HepG2 (cell line): ENCODE measurements around the gene SMIM45.
A peak's percentile ranks its signal among the peaks of the same experiment; 100 is the strongest.

Experiments used
- ATAC-seq: fragments of 200-7000 bp; cut with Tn5 transposase; 3 replicates; pipeline ENCODE4 v1.9.1; 2020; ENCODE audit warnings: mild to moderate bottlenecking, moderate library complexity
- BruUV-seq: library from RNA; stranded (reverse); fragments of 400-500 nt; replicated peaks from 2 replicates; lab custom pipeline; 2021; lab: Mats Ljungman, UMichigan
- CTCF ChIA-PET: fragments of 300-600 bp; formaldehyde crosslinking; extraction: SDS; loops from one replicate; lab custom pipeline; 2021; ENCODE audit warnings: low total read pairs, inconsistent platforms, low intra/inter-chr PET ratio; lab: Yijun Ruan, JAX
- POLR2A ChIA-PET: fragments of 350-600 bp; sonication (Branson Sonifier 250); formaldehyde crosslinking; loops from one replicate; lab custom pipeline; 2020; ENCODE audit warnings: antibody characterized with exemption, inconsistent platforms; lab: Yijun Ruan, JAX
- DNase-seq: peaks from one replicate; pipeline ENCODE4 v3.0.0-alpha.2; 2015; ENCODE audit warnings: low spot score
- FAIRE-seq: peaks from 3 replicates; lab custom pipeline; 2011; peaks lifted over from hg19 to GRCh38; lab: Jason Lieb, UNC
- H2AFZ ChIP-seq: one replicate; pipeline ENCODE4 v1.6.1; 2011; ENCODE audit warnings: low read length, inconsistent platforms
- H3K27ac ChIP-seq: fragments of 300-600 bp; 3 replicates; pipeline ENCODE4 v1.8.0; 2011; ENCODE audit warnings: mixed run types, mild to moderate bottlenecking, mixed read lengths, low read length, inconsistent platforms; ENCODE audit not compliant: insufficient read depth; ENCODE audit errors: extremely low read length
- H3K27me3 ChIP-seq, 2 experiments: fragments of 200-600 bp in 1 of 2; 2 replicates in 1 of 2; 3 replicates in 1 of 2; pipeline versions ENCODE4 v1.6.0 to v1.8.0; 2011; ENCODE audit warnings: low read length in 2 of 2, mild to moderate bottlenecking in 2 of 2, moderate library complexity in 2 of 2, inconsistent platforms in 1 of 2; ENCODE audit not compliant: insufficient read depth in 2 of 2, control insufficient read depth in 1 of 2
- H3K36me3 ChIP-seq, 2 experiments: fragments of 200-600 bp in 1 of 2; replicated peaks in 1 of 2; 2 replicates in 1 of 2; 3 replicates in 1 of 2; pipeline versions ENCODE4 v1.5.1 to v1.8.0; 2011; ENCODE audit warnings: low read length in 2 of 2, inconsistent platforms in 1 of 2; ENCODE audit not compliant: insufficient read depth in 2 of 2, control insufficient read depth in 1 of 2
- H3K4me1 ChIP-seq: 2 replicates; pipeline ENCODE4 v1.5.1; 2012; ENCODE audit warnings: low read length, inconsistent platforms; ENCODE audit not compliant: insufficient read depth
- H3K4me2 ChIP-seq: 2 replicates; pipeline ENCODE4 v1.6.0; 2011; ENCODE audit warnings: low read depth, low read length, inconsistent platforms
- H3K4me3 ChIP-seq, 3 experiments: fragments of 200-600 bp in 1 of 3; sonication (generic), shearing (Covaris generic) in 1 of 3; replicated peaks in 1 of 3; 2 replicates each; pipeline ENCODE4 v1.5.1; 2011 to 2016; ENCODE audit warnings: low read length in 3 of 3, inconsistent platforms in 2 of 3, low read depth in 2 of 3, mild to moderate bottlenecking in 2 of 3, control low read depth in 1 of 3, mixed read lengths in 1 of 3; ENCODE audit not compliant: insufficient read depth in 1 of 3
- H3K79me2 ChIP-seq: one replicate; pipeline ENCODE4 v1.6.1; 2011; ENCODE audit warnings: low read length, inconsistent platforms; ENCODE audit not compliant: insufficient read depth
- H3K9ac ChIP-seq: 2 replicates; pipeline ENCODE4 v1.6.0; 2011; ENCODE audit warnings: mild to moderate bottlenecking, low read depth, low read length, inconsistent platforms; ENCODE audit not compliant: insufficient read depth
- H3K9me3 ChIP-seq: 2 replicates; pipeline ENCODE4 v1.5.1; 2012; ENCODE audit warnings: mild to moderate bottlenecking, low read length
- H4K20me1 ChIP-seq: 2 replicates; pipeline ENCODE4 v1.6.0; 2011; ENCODE audit warnings: inconsistent platforms, mild to moderate bottlenecking, low read length, moderate library complexity; ENCODE audit not compliant: insufficient read depth
- JUN ChIP-seq: sonication (generic); formaldehyde crosslinking; IDR thresholded peaks from 2 replicates; pipeline ENCODE4 v1.4.0; 2020; ENCODE audit warnings: mild to moderate bottlenecking, missing genetic modification reagents
- RBM22 ChIP-seq: fragments of 200-400 bp; formaldehyde crosslinking; optimal IDR thresholded peaks from 2 replicates; pipeline ENCODE3; 2017; ENCODE audit warnings: mild to moderate bottlenecking, low read length, moderate library complexity
- SMAD1 ChIP-seq: sonication (generic); formaldehyde crosslinking; IDR thresholded peaks from 2 replicates; pipeline ENCODE4 v1.4.0; 2020; ENCODE audit warnings: missing genetic modification reagents, low read depth, mild to moderate bottlenecking, borderline replicate concordance
- SMARCE1 ChIP-seq: fragments of 450-650 bp; IDR thresholded peaks from 2 replicates; pipeline ENCODE4 v1.6.1; 2017; ENCODE audit warnings: borderline replicate concordance
- ZNF17 ChIP-seq: sonication (generic); formaldehyde crosslinking; IDR thresholded peaks from 2 replicates; pipeline ENCODE4 v1.5.0; 2020; ENCODE audit warnings: mild to moderate bottlenecking, missing genetic modification reagents
- ZNF354B ChIP-seq: sonication (generic); formaldehyde crosslinking; IDR thresholded peaks from 2 replicates; pipeline ENCODE4 v1.8.0; 2022; ENCODE audit warnings: mild to moderate bottlenecking, missing genetic modification reagents
- ZNF724P ChIP-seq: sonication (generic); formaldehyde crosslinking; IDR thresholded peaks from 2 replicates; pipeline ENCODE4 v1.8.0; 2022; ENCODE audit warnings: missing genetic modification reagents, borderline replicate concordance
- ZNF772 ChIP-seq: sonication (generic); formaldehyde crosslinking; IDR thresholded peaks from 2 replicates; pipeline ENCODE4 v1.5.0; 2020; ENCODE audit warnings: mild to moderate bottlenecking, missing genetic modification reagents
- ZNF782 ChIP-seq: sonication (generic); formaldehyde crosslinking; IDR thresholded peaks from 2 replicates; pipeline ENCODE4 v1.4.0; 2020; ENCODE audit warnings: missing genetic modification reagents, mild to moderate bottlenecking, borderline replicate concordance
- WGBS: methylation state at CpG from one replicate; pipeline ENCODE4 v1.1.6; 2017; ENCODE audit warnings: low lambda C conversion rate; 5-methylcytosine and 5-hydroxymethylcytosine counted together
- in situ Hi-C: cut with HindIII; loops from 2 replicates; pipeline ENCODE4 v1.10.0; 2017; ENCODE audit warnings: low pct_unique_long_range_greater_than_20kb; ENCODE audit not compliant: extremely low pct_ligation_motif_present
- intact Hi-C: fragments of 100-400 bp; cut with micrococcal nuclease; formaldehyde crosslinking; loops from one replicate; pipeline ENCODE4 v1.10.0; 2022; ENCODE audit not compliant: unreplicated experiment
- TF ChIP-seq, protein P1 (sequence below): sonication (generic); formaldehyde crosslinking; IDR thresholded peaks from 2 replicates; pipeline ENCODE4 v1.5.0; 2020; ENCODE audit warnings: missing genetic modification reagents, mild to moderate bottlenecking, borderline replicate concordance
- TF ChIP-seq, protein P2 (sequence below): IDR thresholded peaks from 2 replicates; pipeline ENCODE4 v1.6.1; 2016; ENCODE audit warnings: missing genetic modification reagents, missing compliant biosample characterization
- TF ChIP-seq, protein P3 (sequence below): sonication (generic); formaldehyde crosslinking; IDR thresholded peaks from 2 replicates; pipeline ENCODE4 v1.9.0; 2021; ENCODE audit warnings: missing genetic modification reagents, mild to moderate bottlenecking, borderline replicate concordance
- TF ChIP-seq, protein P4 (sequence below): sonication (generic); formaldehyde crosslinking; IDR thresholded peaks from 2 replicates; pipeline ENCODE4 v1.4.0; 2020; ENCODE audit warnings: missing genetic modification reagents
- TF ChIP-seq, protein P5 (sequence below), 2 experiments: sonication (generic) in 1 of 2; formaldehyde crosslinking in 1 of 2; IDR thresholded peaks; 2 replicates each; pipeline versions ENCODE4 v1.4.0 to v1.6.1; 2016 to 2020; ENCODE audit warnings: borderline replicate concordance in 1 of 2, low read depth in 1 of 2, mild to moderate bottlenecking in 1 of 2, missing genetic modification reagents in 1 of 2

SMIM45 gene

DNA sequence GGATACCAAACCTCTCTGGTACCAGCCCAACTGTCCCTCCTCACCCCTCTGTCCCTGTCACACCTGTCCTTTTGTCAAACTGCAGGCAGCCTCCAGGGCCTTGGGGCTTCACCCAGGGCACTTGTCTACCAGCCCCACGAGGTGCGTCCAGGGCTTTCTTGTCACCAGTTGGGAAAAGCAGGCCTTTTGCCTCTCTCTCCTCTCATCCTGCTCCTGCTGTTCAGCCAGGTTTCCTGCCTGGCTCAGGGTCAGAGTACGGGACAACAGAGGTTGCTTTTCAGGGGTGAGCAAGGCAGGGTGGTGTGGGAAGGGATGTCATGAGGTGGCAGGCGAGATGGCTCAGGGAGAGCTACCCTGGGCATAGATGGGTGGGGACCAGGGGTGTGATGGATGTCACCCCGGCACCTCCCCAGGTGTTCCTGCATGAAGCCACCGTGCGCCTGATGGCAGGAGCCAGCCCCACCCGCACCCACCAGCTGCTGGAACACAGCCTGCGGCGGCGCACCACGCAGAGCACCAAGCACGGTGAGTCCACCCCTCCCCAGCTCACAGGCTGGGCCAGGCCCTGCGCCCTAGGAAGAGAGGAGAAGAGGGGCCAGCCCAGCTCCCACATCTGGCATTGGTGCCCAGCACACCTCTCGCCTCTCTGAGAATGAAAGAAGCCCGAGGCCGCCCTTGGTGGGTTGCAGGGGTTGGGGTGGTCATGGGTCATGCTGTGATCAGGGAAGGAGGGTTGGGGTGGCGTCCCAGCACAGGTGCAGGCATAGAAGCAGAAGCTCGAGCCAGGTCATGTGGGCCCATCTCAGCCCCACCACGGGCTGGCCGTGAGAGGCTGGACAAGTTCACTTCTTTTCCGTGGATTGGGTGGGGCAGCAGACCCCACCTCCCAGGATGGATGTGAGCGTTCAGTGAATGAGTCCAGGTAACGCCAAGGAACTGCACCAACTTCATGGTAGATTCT, 47.2 kb upstream of the SMIM45 start:
- Histone ChIP-seq H3K4me1 (no peaks in the 10 kb centered on the region), H3K4me3 (no peak overlapping the region), H2AFZ (no peak overlapping the region), H3K9ac (no peak overlapping the region), H3K9me3 (no peaks in the 10 kb centered on the region), H3K79me2 (no peaks in the 10 kb centered on the region), H3K27ac (no peak overlapping the region), H3K27me3 (peaks cover 0 to 7% of the 10 kb centered on the region in 2 experiments; a peak in 2 of 5 replicates), H4K20me1 (peaks cover 29% of the 10 kb centered on the region), H3K36me3 (peaks cover 26 to 53% of the 10 kb centered on the region in 2 experiments), H3K4me2 (no peak overlapping the region)
- FAIRE-seq, result no peak
- BruUV-seq, result no TSS peak
- WGBS, result 97% methylated on average over 11 of the region's 24 CpGs
- CTCF ChIA-PET, result no interaction called here
- no peak for ATAC-seq
- DNase-seq, result no peak
- in situ Hi-C loops (no loop called here), intact Hi-C loops (no loop called here)
- POLR2A ChIA-PET, result no interaction called here
- TF ChIP-seq ZNF17 (CRISPR knock-in tag) (no peak), ZNF354B (CRISPR knock-in tag) (no peak), ZNF772 (CRISPR knock-in tag) (no peak), ZNF724P (CRISPR knock-in tag) (no peak), SMAD1 (CRISPR knock-in tag) (no peak), RBM22 (peak; percentile 74), JUN (CRISPR knock-in tag) (no peak), ZNF782 (CRISPR knock-in tag) (no peak), SMARCE1 (no peak)
- TF ChIP-seq, protein P1, sequence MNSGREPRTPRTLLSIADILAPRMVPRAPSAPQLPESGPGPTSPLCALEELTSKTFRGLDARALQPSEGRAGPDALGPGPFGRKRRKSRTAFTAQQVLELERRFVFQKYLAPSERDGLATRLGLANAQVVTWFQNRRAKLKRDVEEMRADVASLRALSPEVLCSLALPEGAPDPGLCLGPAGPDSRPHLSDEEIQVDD (CRISPR knock-in tag), result no peak
- TF ChIP-seq, protein P2, sequence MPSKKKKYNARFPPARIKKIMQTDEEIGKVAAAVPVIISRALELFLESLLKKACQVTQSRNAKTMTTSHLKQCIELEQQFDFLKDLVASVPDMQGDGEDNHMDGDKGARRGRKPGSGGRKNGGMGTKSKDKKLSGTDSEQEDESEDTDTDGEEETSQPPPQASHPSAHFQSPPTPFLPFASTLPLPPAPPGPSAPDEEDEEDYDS, result no peak
- TF ChIP-seq, protein P3, sequence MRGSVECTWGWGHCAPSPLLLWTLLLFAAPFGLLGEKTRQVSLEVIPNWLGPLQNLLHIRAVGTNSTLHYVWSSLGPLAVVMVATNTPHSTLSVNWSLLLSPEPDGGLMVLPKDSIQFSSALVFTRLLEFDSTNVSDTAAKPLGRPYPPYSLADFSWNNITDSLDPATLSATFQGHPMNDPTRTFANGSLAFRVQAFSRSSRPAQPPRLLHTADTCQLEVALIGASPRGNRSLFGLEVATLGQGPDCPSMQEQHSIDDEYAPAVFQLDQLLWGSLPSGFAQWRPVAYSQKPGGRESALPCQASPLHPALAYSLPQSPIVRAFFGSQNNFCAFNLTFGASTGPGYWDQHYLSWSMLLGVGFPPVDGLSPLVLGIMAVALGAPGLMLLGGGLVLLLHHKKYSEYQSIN, result no peak
- TF ChIP-seq, protein P4, sequence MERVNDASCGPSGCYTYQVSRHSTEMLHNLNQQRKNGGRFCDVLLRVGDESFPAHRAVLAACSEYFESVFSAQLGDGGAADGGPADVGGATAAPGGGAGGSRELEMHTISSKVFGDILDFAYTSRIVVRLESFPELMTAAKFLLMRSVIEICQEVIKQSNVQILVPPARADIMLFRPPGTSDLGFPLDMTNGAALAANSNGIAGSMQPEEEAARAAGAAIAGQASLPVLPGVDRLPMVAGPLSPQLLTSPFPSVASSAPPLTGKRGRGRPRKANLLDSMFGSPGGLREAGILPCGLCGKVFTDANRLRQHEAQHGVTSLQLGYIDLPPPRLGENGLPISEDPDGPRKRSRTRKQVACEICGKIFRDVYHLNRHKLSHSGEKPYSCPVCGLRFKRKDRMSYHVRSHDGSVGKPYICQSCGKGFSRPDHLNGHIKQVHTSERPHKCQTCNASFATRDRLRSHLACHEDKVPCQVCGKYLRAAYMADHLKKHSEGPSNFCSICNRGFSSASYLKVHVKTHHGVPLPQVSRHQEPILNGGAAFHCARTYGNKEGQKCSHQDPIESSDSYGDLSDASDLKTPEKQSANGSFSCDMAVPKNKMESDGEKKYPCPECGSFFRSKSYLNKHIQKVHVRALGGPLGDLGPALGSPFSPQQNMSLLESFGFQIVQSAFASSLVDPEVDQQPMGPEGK (CRISPR knock-in tag), result no peak
- TF ChIP-seq, protein P5, sequence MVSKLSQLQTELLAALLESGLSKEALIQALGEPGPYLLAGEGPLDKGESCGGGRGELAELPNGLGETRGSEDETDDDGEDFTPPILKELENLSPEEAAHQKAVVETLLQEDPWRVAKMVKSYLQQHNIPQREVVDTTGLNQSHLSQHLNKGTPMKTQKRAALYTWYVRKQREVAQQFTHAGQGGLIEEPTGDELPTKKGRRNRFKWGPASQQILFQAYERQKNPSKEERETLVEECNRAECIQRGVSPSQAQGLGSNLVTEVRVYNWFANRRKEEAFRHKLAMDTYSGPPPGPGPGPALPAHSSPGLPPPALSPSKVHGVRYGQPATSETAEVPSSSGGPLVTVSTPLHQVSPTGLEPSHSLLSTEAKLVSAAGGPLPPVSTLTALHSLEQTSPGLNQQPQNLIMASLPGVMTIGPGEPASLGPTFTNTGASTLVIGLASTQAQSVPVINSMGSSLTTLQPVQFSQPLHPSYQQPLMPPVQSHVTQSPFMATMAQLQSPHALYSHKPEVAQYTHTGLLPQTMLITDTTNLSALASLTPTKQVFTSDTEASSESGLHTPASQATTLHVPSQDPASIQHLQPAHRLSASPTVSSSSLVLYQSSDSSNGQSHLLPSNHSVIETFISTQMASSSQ (IDR thresholded peaks at IDR 0.05; ENCODE audit: low read depth), result no peak
- TF ChIP-seq, protein P5 (CRISPR knock-in tag; IDR thresholded peaks at IDR 0.05; ENCODE audit: borderline replicate concordance), result no peak
